ENCODE data around the gene STK11. TPM values are rescaled to one million over a fixed set of nuclear protein-coding genes. Genes with fewer than 3 reads are reported as not detected.
A peak's percentile ranks its signal among the peaks of the same experiment; 100 is the strongest.

Gene STK11
- total RNA-seq, 3 donors from 2014 or later = 32.8 to 55.0 (median 52.1) TPM

DNA sequence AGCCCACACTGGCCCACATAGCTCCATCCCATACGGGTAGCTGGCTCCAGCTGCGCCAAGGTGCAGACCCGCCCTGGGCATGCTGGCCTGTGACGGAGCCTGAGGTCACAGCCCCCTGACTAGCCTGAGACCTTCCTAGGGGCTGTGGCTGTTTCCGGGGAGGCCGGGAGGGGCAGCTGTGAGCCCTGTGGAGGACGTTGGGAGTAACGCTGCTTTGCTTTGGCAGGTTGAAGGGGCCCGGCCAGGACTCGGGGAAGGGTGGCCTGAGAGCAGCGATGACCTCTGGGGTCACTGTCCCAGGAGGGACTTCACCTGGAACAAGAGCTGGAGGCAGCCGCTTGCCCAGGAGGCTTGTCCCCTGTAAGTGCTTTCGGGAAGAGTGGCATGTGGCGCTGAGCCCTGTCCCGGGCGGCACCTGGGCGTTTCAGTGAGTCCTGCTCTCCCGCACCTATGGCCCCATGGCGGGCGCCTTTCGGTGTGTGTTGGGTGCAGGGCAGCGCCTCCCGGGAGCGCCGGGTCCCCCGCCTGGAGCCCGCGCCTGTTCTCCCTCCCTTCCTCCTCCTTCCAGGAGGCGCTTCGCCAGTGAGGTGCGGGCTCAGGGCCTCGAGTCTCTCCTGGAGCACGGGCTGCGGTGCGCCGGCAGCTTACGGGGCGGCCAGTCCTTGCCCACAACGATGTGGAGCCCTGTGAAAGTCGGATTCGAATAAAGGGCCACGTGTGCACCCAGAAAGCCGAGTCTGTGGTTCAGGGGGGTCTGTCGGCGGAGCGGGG lies 68.7 kb downstream of the STK11 start:
- no peak for DNase-seq (ENCODE audit: low spot score in 2 of 2)
- no peak for TF ChIP-seq POLR2AphosphoS5 (IDR thresholded peaks at IDR 0.05)
- Histone ChIP-seq H3K36me3 (peaks cover 5% of the 10 kb centered on the region), H3K27me3 (no peaks in the 10 kb centered on the region), H3K9me3 (no peaks in the 10 kb centered on the region), H3K27ac (peak overlapping the region; percentile 94 to 99), H3K4me1 (peaks cover 36 to 55% of the 10 kb centered on the region in 2 donors), H3K4me3 (peak overlapping the region; percentile 69 to 87 (median 79))
- intact Hi-C loops (cut with DNase I; ENCODE audit: low total_unique reads) = loop anchor here (10.0 kb wide), 2 partner anchors 131 to 171 kb away; partner anchors contain the start of genes DAZAP1 and GAMT

DNA sequence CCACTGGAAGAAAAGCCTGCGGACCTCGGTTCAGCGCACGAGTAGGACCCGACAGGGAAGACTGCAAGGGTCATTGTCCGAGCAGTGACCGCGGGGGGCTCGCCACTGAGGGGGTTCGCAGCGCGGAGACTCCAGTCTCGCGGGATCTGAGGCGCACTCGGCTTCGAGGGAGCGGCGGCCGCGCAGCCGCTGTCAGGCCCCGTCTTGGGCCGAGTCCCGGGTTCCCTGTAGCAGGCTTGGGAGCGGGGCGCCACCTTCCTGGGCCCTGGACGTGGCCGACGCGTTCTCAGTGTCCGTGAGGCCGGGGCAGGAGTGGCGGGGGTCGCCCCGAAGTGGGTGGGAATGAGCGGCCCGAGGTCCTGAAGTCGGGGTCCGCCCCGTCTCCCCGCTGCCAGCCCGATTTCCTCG lies 69.3 kb downstream of the STK11 start:
- TF ChIP-seq, protein P1, sequence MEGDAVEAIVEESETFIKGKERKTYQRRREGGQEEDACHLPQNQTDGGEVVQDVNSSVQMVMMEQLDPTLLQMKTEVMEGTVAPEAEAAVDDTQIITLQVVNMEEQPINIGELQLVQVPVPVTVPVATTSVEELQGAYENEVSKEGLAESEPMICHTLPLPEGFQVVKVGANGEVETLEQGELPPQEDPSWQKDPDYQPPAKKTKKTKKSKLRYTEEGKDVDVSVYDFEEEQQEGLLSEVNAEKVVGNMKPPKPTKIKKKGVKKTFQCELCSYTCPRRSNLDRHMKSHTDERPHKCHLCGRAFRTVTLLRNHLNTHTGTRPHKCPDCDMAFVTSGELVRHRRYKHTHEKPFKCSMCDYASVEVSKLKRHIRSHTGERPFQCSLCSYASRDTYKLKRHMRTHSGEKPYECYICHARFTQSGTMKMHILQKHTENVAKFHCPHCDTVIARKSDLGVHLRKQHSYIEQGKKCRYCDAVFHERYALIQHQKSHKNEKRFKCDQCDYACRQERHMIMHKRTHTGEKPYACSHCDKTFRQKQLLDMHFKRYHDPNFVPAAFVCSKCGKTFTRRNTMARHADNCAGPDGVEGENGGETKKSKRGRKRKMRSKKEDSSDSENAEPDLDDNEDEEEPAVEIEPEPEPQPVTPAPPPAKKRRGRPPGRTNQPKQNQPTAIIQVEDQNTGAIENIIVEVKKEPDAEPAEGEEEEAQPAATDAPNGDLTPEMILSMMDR (IDR thresholded peaks at IDR 0.05) = no peak
- TF ChIP-seq POLR2A (IDR thresholded peaks at IDR 0.05) (no peak), POLR2AphosphoS5 (IDR thresholded peaks at IDR 0.05) (no peak)
- Histone ChIP-seq H3K36me3 (peaks cover 5% of the 10 kb centered on the region), H3K4me3 (peak overlapping the region; percentile 69 to 87 (median 79)), H3K4me1 (peaks cover 36 to 55% of the 10 kb centered on the region in 2 donors), H3K9me3 (no peaks in the 10 kb centered on the region), H3K27ac (peak overlapping the region; percentile 94 to 99), H3K27me3 (no peaks in the 10 kb centered on the region)
- no peak for DNase-seq (ENCODE audit: low spot score in 2 of 2)
- intact Hi-C loops (cut with DNase I; ENCODE audit: low total_unique reads) = loop anchor here (10.0 kb wide), 2 partner anchors 130 to 170 kb away; partner anchors contain the start of genes DAZAP1 and GAMT

DNA sequence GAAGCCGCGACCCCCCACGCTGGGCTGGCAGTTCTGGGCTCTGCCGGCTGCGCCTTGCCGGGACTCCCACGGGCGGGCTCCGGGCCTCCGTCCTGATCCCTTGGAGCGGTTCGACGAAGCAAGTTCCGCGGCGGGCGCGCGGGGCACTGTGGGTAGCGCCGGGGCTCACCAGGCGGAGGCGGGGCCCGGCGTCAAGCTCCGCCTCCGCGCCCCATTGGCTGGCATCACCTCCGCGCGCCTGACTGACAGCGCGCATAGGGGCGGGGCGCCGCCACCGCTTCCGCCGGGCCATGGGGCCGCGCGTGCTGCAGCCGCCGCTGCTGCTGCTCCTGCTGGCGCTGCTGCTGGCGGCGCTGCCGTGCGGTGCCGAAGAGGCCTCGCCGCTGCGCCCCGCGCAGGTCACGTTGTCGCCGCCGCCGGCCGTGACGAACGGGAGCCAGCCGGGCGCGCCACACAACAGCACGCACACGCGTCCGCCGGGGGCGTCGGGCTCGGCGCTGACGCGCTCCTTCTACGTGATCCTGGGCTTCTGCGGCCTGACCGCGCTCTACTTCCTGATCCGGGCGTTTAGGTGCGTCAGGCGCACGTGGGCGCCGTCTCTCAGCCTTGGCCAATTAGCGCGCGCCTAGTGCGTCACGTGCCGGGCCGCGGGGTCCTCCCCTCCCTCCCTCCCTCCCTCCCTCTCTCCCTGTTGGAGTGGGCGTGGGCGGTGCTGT lies 69.8 kb downstream of the STK11 start, which contains the start of gene FAM174C:
TSS of gene FAM174C (plus strand) at position 271 of the 716 bp plus-strand sequence. CDS start at position 291, 20 bp downstream.
- intact Hi-C loops (cut with DNase I; ENCODE audit: low total_unique reads) = loop anchor here (10.0 kb wide), 2 partner anchors 129 to 169 kb away; partner anchors contain the start of genes DAZAP1 and GAMT
- Histone ChIP-seq H3K4me3 (peak within 1 kb of the TSS; percentile 69 to 87 (median 79)), H3K27me3 (no peaks in the 10 kb centered on the region), H3K9me3 (no peaks in the 10 kb centered on the region), H3K36me3 (peaks cover 5% of the 10 kb centered on the region), H3K4me1 (peaks cover 34 to 49% of the 10 kb centered on the region in 2 donors), H3K27ac (peak within 1 kb of the TSS; percentile 94 to 99)
- peak; percentile 94 to 98 for DNase-seq (ENCODE audit: low spot score in 2 of 2)
- TF ChIP-seq POLR2A (IDR thresholded peaks at IDR 0.05) (peak; percentile 44), POLR2AphosphoS5 (IDR thresholded peaks at IDR 0.05) (peak; percentile 14 to 55 (median 53))
- TF ChIP-seq, protein P1 (IDR thresholded peaks at IDR 0.05) = peak in 1 of 3 donors; percentile 13

DNA sequence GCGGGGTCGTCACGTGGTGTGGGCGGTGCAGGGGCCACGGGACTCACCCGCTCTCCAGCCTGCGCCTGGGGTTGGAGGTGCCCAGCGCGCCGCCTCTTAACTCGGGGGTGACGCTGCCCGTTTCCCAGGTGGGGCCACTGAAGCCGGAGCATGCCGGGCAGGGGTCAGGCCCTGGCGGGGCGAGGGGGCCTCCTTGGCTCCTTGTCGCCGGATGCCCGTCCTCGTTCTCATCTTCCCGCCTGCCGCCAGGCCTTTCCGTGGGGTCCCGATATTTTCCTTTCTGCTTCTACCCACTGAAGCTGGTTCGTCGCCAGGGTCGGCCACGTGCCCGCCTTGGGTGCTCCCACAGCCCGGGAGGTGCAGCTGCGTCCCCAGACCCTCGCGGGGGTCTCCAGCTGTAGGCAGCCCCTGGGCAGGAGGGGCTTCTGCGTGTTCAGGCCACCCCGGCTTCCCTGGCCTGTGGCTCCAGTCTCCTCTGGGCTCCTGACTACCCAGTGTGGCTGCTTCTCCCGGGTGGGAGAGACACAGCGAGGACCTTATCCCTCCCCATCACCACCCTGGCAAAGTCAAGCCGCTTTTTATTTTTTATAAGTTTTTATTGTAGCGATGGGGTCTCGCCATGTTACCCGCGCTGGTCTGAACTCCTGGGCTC lies 70.5 kb downstream of the STK11 start:
- H3K4me1 ChIP-seq = peaks cover 27 to 42% of the 10 kb centered on the region in 2 donors
- H3K36me3 ChIP-seq = peaks cover 5% of the 10 kb centered on the region
- no peaks in the 10 kb centered on the region for H3K27me3 ChIP-seq
- H3K4me3 ChIP-seq = peak overlapping the region; percentile 69 to 87 (median 79)
- H3K27ac ChIP-seq = peak overlapping the region; percentile 94 to 99
- no peaks in the 10 kb centered on the region for H3K9me3 ChIP-seq
- no peak for TF ChIP-seq POLR2A (IDR thresholded peaks at IDR 0.05)
- no peak for DNase-seq (ENCODE audit: low spot score in 2 of 2)
- intact Hi-C loops (cut with DNase I; ENCODE audit: low total_unique reads) = loop anchor here (10.0 kb wide), 2 partner anchors 129 to 169 kb away; partner anchors contain the start of genes DAZAP1 and GAMT

DNA sequence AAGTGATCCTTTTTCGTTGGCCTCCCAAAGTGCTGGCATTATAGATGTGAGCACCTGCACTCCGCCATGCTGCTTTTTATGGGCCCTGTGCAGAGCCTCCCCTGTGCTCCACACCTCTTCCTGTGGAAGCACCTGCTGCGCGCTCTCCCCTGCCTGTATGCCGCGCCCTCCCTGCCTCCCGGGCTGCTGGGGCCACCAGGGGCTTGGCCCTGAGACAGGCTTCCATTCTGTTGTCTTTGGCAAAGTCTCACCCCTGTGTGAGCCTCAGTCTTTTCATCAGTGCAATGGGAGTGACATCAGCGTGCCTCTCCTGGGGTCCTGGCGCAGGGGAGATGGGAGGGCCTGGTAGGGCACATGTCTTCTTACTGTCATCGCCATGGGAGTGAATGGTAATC lies 71.0 kb downstream of the STK11 start:
- Histone ChIP-seq H3K4me3 (peak overlapping the region; percentile 69 to 87 (median 79)), H3K27me3 (no peaks in the 10 kb centered on the region), H3K4me1 (peaks cover 23 to 37% of the 10 kb centered on the region in 2 donors), H3K36me3 (peaks cover 5% of the 10 kb centered on the region), H3K27ac (peak overlapping the region in 1 of 2 donors; percentile 94), H3K9me3 (no peaks in the 10 kb centered on the region)
- intact Hi-C loops (cut with DNase I; ENCODE audit: low total_unique reads) = loop anchor here (10.0 kb wide), 2 partner anchors 128 to 168 kb away; partner anchors contain the start of genes DAZAP1 and GAMT
- no peak for DNase-seq (ENCODE audit: low spot score in 2 of 2)
- TF ChIP-seq POLR2A (IDR thresholded peaks at IDR 0.05) (no peak), POLR2AphosphoS5 (IDR thresholded peaks at IDR 0.05) (no peak)
- TF ChIP-seq, protein P1 (IDR thresholded peaks at IDR 0.05) = no peak

Data from breast epithelium (tissue), 4 donors.